ENCODE data around the gene LDLR. TPM values are rescaled to one million over a fixed set of nuclear protein-coding genes. Genes with fewer than 3 reads are reported as not detected.

Gene LDLR
- polyA plus RNA-seq, 2 of the 4 experiments (the other 2 are of a cell fraction) = 29.2 to 55.8 TPM

DNA sequence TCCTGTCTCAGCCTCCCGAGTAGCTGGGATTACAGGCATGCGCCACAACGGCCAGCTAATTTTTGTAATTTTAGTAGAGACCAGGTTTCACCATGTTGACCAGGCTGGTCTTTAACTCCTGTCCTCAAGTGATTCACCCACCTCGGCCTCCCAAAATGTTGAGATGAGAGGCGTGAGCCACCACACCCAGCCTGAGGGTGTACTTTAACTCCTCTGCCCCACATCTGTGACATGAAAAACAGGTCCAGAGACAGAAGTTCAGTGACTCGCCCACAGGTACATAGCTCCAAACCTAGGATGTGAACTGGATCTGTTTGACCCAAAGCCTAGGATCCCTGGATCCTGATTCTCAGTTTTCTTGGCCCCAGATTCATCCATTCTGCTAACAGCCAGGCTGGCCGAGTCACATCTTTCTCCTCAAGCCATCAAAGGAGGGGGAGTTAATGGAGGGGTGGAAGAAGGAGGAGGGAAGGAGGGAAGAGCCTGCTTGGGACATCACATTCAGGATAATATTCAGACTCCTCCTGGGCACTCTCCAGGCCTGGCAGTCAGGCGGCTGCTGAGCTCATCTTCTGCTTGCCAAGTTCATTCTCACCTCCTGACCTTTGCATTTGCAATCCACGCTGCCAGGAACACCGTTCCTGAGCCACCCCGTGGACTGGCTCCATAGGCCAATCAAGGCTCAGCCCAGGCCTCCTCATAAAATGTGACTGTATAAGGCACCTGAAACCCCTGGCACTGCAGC is 63.2 kb downstream of the LDLR start:
- peak overlapping the region; percentile 62 for H3K4me2 ChIP-seq
- FAIRE-seq (no peak), ATAC-seq (0 out of 6 replicates have a peak, but pooled peaks of 1 of the 2 experiments have one; percentile 30), DNase-seq (ENCODE audit: low read depth in 1 of 2, low spot score in 1 of 2) (peak in 1 of 2 experiments; percentile 63)
- H3K27ac ChIP-seq = peak overlapping the region; percentile 79 to 86
- POLR2A ChIA-PET = interaction anchor here (1.0 kb wide), 1 partner anchor 10 kb away, joined by 6 read pairs; no protein-coding TSS in a partner anchor
- TF ChIP-seq POLR2AphosphoS2 (conservative IDR thresholded peaks at IDR 0.05; ENCODE audit: low read length) (no peak), NFE2L2 (conservative IDR thresholded peaks at IDR 0.05; ENCODE audit: low read length) (no peak)
- no peaks in the 10 kb centered on the region for H3K9me3 ChIP-seq
- CTCF ChIA-PET = interaction anchor here (1.0 to 3.1 kb wide), 5 partner anchors 8 to 216 kb away, joined by 3 to 15 read pairs (median 5); no protein-coding TSS in a partner anchor
- peaks cover 26% of the 10 kb centered on the region for H3K4me1 ChIP-seq
- WGBS (ENCODE audit: missing lambda C conversion rate) = 52% methylated on average over 11 of the region's 11 CpGs
- H3K4me3 ChIP-seq = no peak overlapping the region

DNA sequence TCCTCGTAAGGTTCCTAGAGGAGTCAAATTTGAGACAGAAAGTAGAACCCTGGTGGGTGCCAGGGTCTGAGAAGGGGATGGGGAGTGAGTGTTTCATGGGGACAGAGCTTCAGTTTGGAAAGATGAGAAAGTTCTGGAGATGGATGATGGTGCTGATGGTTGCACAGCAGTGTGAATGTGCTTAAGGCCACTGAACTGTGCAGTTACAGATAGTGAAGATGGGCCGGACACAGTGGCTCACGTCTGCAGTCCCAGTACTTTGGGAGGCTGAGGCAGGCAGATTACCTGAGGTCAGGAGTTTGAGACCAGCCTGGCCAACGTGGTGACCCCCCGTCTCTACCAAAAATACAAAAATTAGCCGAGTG is 65.4 kb downstream of the LDLR start:
- ChIA-PET CTCF (interaction anchor here (1.0 to 3.1 kb wide), 6 partner anchors 10 to 328 kb away, joined by 3 to 15 read pairs (median 4); no protein-coding TSS in a partner anchor), POLR2A (no interaction called here)
- TF ChIP-seq POLR2AphosphoS2 (conservative IDR thresholded peaks at IDR 0.05; ENCODE audit: low read length) = no peak
- TF ChIP-seq, protein P1, sequence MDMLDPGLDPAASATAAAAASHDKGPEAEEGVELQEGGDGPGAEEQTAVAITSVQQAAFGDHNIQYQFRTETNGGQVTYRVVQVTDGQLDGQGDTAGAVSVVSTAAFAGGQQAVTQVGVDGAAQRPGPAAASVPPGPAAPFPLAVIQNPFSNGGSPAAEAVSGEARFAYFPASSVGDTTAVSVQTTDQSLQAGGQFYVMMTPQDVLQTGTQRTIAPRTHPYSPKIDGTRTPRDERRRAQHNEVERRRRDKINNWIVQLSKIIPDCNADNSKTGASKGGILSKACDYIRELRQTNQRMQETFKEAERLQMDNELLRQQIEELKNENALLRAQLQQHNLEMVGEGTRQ (IDR thresholded peaks at IDR 0.05) = no peak
- no peak for TF ChIP-seq ZC3H11A (IDR thresholded peaks at IDR 0.05)
- TF ChIP-seq HDAC2 (IDR thresholded peaks at IDR 0.05) = no peak
- no peak for TF ChIP-seq SREBF2 (IDR thresholded peaks at IDR 0.05)
- TF ChIP-seq, protein P2, sequence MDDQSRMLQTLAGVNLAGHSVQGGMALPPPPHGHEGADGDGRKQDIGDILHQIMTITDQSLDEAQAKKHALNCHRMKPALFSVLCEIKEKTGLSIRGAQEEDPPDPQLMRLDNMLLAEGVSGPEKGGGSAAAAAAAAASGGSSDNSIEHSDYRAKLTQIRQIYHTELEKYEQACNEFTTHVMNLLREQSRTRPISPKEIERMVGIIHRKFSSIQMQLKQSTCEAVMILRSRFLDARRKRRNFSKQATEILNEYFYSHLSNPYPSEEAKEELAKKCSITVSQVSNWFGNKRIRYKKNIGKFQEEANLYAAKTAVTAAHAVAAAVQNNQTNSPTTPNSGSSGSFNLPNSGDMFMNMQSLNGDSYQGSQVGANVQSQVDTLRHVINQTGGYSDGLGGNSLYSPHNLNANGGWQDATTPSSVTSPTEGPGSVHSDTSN (IDR thresholded peaks at IDR 0.05) = no peak
- no peak for TF ChIP-seq FOSL2 (IDR thresholded peaks at IDR 0.05)
- TF ChIP-seq FOSL2 (CRISPR knock-in tag; IDR thresholded peaks at IDR 0.05) = no peak
- no peak for TF ChIP-seq RCOR1 (IDR thresholded peaks at IDR 0.05; ENCODE audit: low read depth, low read length)
- TF ChIP-seq, protein P3, sequence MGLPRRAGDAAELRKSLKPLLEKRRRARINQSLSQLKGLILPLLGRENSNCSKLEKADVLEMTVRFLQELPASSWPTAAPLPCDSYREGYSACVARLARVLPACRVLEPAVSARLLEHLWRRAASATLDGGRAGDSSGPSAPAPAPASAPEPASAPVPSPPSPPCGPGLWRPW (IDR thresholded peaks at IDR 0.05) = no peak
- no peak for TF ChIP-seq MAFK (IDR thresholded peaks at IDR 0.05; ENCODE audit: partially characterized antibody)
- TF ChIP-seq MYC (IDR thresholded peaks at IDR 0.05; ENCODE audit: borderline replicate concordance, low read length) = no peak
- TF ChIP-seq, protein P4, sequence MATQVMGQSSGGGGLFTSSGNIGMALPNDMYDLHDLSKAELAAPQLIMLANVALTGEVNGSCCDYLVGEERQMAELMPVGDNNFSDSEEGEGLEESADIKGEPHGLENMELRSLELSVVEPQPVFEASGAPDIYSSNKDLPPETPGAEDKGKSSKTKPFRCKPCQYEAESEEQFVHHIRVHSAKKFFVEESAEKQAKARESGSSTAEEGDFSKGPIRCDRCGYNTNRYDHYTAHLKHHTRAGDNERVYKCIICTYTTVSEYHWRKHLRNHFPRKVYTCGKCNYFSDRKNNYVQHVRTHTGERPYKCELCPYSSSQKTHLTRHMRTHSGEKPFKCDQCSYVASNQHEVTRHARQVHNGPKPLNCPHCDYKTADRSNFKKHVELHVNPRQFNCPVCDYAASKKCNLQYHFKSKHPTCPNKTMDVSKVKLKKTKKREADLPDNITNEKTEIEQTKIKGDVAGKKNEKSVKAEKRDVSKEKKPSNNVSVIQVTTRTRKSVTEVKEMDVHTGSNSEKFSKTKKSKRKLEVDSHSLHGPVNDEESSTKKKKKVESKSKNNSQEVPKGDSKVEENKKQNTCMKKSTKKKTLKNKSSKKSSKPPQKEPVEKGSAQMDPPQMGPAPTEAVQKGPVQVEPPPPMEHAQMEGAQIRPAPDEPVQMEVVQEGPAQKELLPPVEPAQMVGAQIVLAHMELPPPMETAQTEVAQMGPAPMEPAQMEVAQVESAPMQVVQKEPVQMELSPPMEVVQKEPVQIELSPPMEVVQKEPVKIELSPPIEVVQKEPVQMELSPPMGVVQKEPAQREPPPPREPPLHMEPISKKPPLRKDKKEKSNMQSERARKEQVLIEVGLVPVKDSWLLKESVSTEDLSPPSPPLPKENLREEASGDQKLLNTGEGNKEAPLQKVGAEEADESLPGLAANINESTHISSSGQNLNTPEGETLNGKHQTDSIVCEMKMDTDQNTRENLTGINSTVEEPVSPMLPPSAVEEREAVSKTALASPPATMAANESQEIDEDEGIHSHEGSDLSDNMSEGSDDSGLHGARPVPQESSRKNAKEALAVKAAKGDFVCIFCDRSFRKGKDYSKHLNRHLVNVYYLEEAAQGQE (IDR thresholded peaks at IDR 0.05) = no peak
- TF ChIP-seq, protein P5, sequence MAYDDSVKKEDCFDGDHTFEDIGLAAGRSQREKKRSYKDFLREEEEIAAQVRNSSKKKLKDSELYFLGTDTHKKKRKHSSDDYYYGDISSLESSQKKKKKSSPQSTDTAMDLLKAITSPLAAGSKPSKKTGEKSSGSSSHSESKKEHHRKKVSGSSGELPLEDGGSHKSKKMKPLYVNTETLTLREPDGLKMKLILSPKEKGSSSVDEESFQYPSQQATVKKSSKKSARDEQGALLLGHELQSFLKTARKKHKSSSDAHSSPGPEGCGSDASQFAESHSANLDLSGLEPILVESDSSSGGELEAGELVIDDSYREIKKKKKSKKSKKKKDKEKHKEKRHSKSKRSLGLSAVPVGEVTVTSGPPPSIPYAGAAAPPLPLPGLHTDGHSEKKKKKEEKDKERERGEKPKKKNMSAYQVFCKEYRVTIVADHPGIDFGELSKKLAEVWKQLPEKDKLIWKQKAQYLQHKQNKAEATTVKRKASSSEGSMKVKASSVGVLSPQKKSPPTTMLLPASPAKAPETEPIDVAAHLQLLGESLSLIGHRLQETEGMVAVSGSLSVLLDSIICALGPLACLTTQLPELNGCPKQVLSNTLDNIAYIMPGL (CRISPR knock-in tag; IDR thresholded peaks at IDR 0.05; ENCODE audit: borderline replicate concordance) = no peak
- no peak for TF ChIP-seq KDM1A (IDR thresholded peaks at IDR 0.05; ENCODE audit: low read depth)
- no peak for TF ChIP-seq POLR2A (IDR thresholded peaks at IDR 0.05; ENCODE audit: low read length)
- TF ChIP-seq ZNF302 (CRISPR knock-in tag; IDR thresholded peaks at IDR 0.05) = no peak
- no peak for TF ChIP-seq HOXB5 (CRISPR knock-in tag; IDR thresholded peaks at IDR 0.05)
- ATAC-seq (no peak), DNase-seq (ENCODE audit: low read depth in 1 of 2, low spot score in 1 of 2) (no peak), FAIRE-seq (no peak)
- Histone ChIP-seq H3K27ac (peak overlapping the region; percentile 86 to 95; a peak in 5 of 6 replicates), H3K9me3 (no peaks in the 10 kb centered on the region), H3K4me2 (peak overlapping the region; percentile 73), H3K4me1 (peaks cover 26% of the 10 kb centered on the region), H3K4me3 (peak overlapping the region; percentile 89)
- 15% methylated on average over 6 of the region's 6 CpGs for WGBS (ENCODE audit: missing lambda C conversion rate)
